GM12878 (cell line): ENCODE measurements around the gene IFI6. TPM values are rescaled to one million over a fixed set of nuclear protein-coding genes. Genes with fewer than 3 reads are reported as not detected.

ENCODE experiments used
- BACH1 ChIP-seq: fragments of 450-650 bp; IDR thresholded peaks from 2 replicates; pipeline ENCODE4 v1.6.1; 2017; ENCODE audit warnings: mild to moderate bottlenecking, borderline replicate concordance
- CEBPB ChIP-seq, 2 experiments: fragments of 150-350 bp in 1 of 2; IDR thresholded peaks; 2 replicates each; pipeline ENCODE4 v1.6.1; 2012 to 2014; ENCODE audit warnings: low read depth in 2 of 2, low read length in 2 of 2, borderline replicate concordance in 1 of 2, inconsistent platforms in 1 of 2
- CUX1 ChIP-seq: IDR thresholded peaks from 2 replicates; pipeline ENCODE4 v1.6.1; 2012; ENCODE audit warnings: improper control_type of control experiment, low read depth, low read length; ENCODE audit not compliant: insufficient replicate concordance
- GABPA ChIP-seq: IDR thresholded peaks from 2 replicates; pipeline ENCODE4 v1.6.1; 2014; ENCODE audit warnings: antibody characterized with exemption, low read depth, mild to moderate bottlenecking, inconsistent platforms
- IKZF1 ChIP-seq: fragments of 450-650 bp; conservative IDR thresholded peaks from 2 replicates; pipeline ENCODE4 v1.6.1; 2017; ENCODE audit warnings: antibody characterized with exemption, mild to moderate bottlenecking
- NKRF ChIP-seq: fragments of 450-650 bp; conservative IDR thresholded peaks from 2 replicates; pipeline ENCODE4 v1.6.1; 2017; ENCODE audit warnings: mild to moderate bottlenecking, moderate library complexity
- NRF1 ChIP-seq: conservative IDR thresholded peaks from 2 replicates; pipeline ENCODE4 v1.6.1; 2011; ENCODE audit warnings: mild to moderate bottlenecking, low read depth, low read length, improper control_type of control experiment
- POLR2AphosphoS2 ChIP-seq: IDR thresholded peaks from 2 replicates; pipeline ENCODE4 v1.6.1; 2011; ENCODE audit warnings: low read depth, mild to moderate bottlenecking, low read length, improper control_type of control experiment, moderate library complexity
- SMC3 ChIP-seq: IDR thresholded peaks from 2 replicates; pipeline ENCODE4 v1.6.1; 2011; ENCODE audit warnings: low read length, improper control_type of control experiment, borderline replicate concordance
- SRF ChIP-seq, 2 experiments: IDR thresholded peaks; 2 replicates each; pipeline ENCODE4 v1.6.1; 2011; ENCODE audit warnings: low read depth in 2 of 2, low read length in 2 of 2, mild to moderate bottlenecking in 1 of 2, moderate library complexity in 1 of 2
- STAT3 ChIP-seq: IDR thresholded peaks from 2 replicates; pipeline ENCODE4 v1.6.1; 2011; ENCODE audit warnings: low read depth, low read length, improper control_type of control experiment
- TCF3 ChIP-seq: IDR thresholded peaks from 2 replicates; pipeline ENCODE4 v1.6.1; 2012; ENCODE audit warnings: low read depth, mild to moderate bottlenecking, low read length, borderline replicate concordance; ENCODE audit not compliant: insufficient read depth
- USF1 ChIP-seq: IDR thresholded peaks from 2 replicates; pipeline ENCODE4 v1.6.1; 2011; ENCODE audit warnings: borderline replicate concordance, low read depth, mild to moderate bottlenecking, moderate library complexity, mixed read lengths, low read length; ENCODE audit not compliant: insufficient read depth; ENCODE audit errors: extremely low read length
- YBX1 ChIP-seq: fragments of 450-650 bp; IDR thresholded peaks from 2 replicates; pipeline ENCODE4 v1.6.1; 2016; ENCODE audit warnings: antibody characterized with exemption
- ZBTB33 ChIP-seq: fragments of 450-650 bp; IDR thresholded peaks from 2 replicates; pipeline ENCODE4 v1.6.1; 2017; ENCODE audit warnings: mild to moderate bottlenecking
- ZSCAN29 ChIP-seq: fragments of 450-650 bp; IDR thresholded peaks from 2 replicates; pipeline ENCODE4 v1.6.1; 2017; ENCODE audit warnings: mild to moderate bottlenecking, moderate library complexity
- polyA plus RNA-seq, 11 experiments: library from polyadenylated mRNA; depleted of rRNA in 4 of 11; unstranded in 6 of 11; stranded (reverse) in 5 of 11; fragments of >200 nt; fragmentation: Nextera tagmentation in 4 of 11; fragmentation: Illumina TruSeq in 1 of 11; extraction: Ambion mirVana in 4 of 11; extraction: Trizol in 1 of 11; gene quantifications; 1 replicate in 1 of 11; 2 replicates in 10 of 11; pipeline versions ENCODE4 v1.2.1 to v1.2.3, GENCODE V29; 2011 to 2016; ENCODE audit warnings: inconsistent platforms in 2 of 11, missing spikeins in 2 of 11, low read depth in 1 of 11
- total RNA-seq, 4 experiments: library from RNA; depleted of rRNA in 3 of 4; stranded (reverse); fragments of >200 nt in 3 of 4; fragmentation: Illumina TruSeq in 1 of 4; extraction: Trizol in 1 of 4; gene quantifications; 2 replicates each; pipeline versions ENCODE4 v1.2.1 to v1.2.3, GENCODE V29; 2013 to 2021
- TF ChIP-seq, protein P1 (sequence below): IDR thresholded peaks from 2 replicates; pipeline ENCODE4 v1.6.1; 2011; ENCODE audit warnings: low read depth, low read length, improper control_type of control experiment, borderline replicate concordance

IFI6 gene
- total and polyA plus RNA-seq, 10 of the 15 experiments (the other 5 are each of a cell fraction or from before 2014, with no cell fraction given): 5.6 to 123 (median 69.0) TPM

DNA sequence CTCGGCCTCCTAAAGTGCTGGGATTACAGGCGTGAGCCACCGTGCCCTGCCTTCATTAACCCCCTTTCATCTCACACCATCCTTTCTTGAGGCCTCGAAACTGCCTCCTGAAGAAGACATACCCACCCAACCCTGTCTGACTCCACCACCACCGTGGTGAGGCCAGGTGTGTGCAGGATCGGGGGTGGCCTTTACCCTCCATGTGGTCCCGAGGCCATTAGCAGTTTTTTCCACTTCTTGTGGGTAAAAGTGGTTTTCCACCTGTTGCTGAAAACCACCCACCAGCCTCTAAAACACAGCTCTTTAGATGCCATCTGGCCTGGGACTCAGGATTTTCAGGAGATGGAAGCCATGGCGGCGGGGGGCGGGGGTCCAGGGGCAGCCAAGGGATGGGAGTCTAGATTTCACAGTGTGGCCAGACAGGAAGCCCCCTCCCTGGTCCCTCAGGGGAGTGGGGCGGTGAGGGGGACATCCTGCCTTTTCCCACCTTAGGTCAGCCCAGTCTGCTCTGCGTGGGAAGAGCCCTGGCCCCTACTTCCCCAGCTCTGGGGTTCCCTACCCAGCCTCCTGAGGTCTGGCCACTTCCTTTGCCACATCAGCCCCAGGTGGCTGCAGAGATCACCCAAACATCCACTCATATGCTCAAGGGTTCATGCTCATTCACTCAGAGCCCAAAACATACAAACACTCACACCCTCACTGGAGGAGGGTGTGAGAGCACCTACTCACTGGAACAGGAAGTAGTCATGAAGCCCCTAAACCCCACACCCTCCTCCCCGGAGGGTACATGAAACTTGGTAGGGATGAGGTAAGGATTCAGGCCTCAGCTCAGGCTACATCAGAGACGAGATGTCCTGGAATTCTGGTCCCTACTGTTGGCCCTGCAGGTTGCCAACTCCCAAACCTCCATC, 39.4 kb downstream of the IFI6 start (continued):
- TF ChIP-seq TCF3 (peak; percentile 95), CUX1 (peak; percentile 90), CEBPB (IDR thresholded peaks at IDR 0.05; ENCODE audit: borderline replicate concordance in 1 of 2, low read depth in 2 of 2, low read length in 2 of 2) (no peak), SRF (IDR thresholded peaks at IDR 0.05; ENCODE audit: low read depth in 2 of 2, low read length in 2 of 2) (no peak), USF1 (no peak), BACH1 (peak; percentile 62), STAT3 (no peak), IKZF1 (peak; percentile 99), NRF1 (no peak), GABPA (no peak), YBX1 (no peak), NKRF (no peak; the same call in 1 of the 2 replicates), POLR2AphosphoS2 (no peak), ZBTB33 (no peak), SMC3 (peak; percentile 6; the same call in 1 of the 2 replicates), ZSCAN29 (no peak)
- TF ChIP-seq, protein P1, sequence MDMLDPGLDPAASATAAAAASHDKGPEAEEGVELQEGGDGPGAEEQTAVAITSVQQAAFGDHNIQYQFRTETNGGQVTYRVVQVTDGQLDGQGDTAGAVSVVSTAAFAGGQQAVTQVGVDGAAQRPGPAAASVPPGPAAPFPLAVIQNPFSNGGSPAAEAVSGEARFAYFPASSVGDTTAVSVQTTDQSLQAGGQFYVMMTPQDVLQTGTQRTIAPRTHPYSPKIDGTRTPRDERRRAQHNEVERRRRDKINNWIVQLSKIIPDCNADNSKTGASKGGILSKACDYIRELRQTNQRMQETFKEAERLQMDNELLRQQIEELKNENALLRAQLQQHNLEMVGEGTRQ: no peak
